GM12864 (cell line): ENCODE measurements around the gene CERS6.

Experiments
- DNase-seq: peaks from one replicate; pipeline ENCODE4 v3.0.0-alpha.2; 2011; ENCODE audit warnings: low read depth
- H3K4me3 ChIP-seq: 2 replicates; pipeline ENCODE4 v1.5.1; 2011; ENCODE audit warnings: mild to moderate bottlenecking, low read depth, low read length, control low read depth
- TF ChIP-seq, protein P1 (sequence below): IDR thresholded peaks from 2 replicates; pipeline ENCODE4 v1.5.1; 2011; ENCODE audit warnings: low read depth, mild to moderate bottlenecking, moderate library complexity, low read length, control low read depth, inconsistent platforms; ENCODE audit errors: missing control alignments

CERS6 gene

DNA sequence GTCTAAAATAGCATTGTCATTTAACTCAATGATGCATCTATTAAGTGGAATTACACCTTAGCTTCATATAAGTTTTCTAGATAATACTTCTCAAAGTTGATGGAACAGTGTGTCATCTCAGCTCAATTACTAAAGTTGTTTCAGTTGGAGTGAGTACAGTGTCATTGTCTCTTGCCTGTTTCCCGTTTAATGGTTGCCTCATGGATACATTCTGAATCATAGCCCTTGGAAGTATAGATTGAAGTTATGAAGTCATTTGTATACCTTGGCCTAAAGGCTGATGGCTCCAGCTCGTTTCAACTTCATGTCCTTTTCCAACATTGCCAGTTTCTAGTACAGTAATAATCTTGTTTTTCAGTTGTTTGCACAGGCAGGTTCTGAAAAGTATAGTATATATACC, 215.9 kb downstream of the CERS6 start:
- H3K4me3 ChIP-seq: no peak overlapping the region
- TF ChIP-seq, protein P1, sequence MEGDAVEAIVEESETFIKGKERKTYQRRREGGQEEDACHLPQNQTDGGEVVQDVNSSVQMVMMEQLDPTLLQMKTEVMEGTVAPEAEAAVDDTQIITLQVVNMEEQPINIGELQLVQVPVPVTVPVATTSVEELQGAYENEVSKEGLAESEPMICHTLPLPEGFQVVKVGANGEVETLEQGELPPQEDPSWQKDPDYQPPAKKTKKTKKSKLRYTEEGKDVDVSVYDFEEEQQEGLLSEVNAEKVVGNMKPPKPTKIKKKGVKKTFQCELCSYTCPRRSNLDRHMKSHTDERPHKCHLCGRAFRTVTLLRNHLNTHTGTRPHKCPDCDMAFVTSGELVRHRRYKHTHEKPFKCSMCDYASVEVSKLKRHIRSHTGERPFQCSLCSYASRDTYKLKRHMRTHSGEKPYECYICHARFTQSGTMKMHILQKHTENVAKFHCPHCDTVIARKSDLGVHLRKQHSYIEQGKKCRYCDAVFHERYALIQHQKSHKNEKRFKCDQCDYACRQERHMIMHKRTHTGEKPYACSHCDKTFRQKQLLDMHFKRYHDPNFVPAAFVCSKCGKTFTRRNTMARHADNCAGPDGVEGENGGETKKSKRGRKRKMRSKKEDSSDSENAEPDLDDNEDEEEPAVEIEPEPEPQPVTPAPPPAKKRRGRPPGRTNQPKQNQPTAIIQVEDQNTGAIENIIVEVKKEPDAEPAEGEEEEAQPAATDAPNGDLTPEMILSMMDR: no peak
- no peak for DNase-seq

DNA sequence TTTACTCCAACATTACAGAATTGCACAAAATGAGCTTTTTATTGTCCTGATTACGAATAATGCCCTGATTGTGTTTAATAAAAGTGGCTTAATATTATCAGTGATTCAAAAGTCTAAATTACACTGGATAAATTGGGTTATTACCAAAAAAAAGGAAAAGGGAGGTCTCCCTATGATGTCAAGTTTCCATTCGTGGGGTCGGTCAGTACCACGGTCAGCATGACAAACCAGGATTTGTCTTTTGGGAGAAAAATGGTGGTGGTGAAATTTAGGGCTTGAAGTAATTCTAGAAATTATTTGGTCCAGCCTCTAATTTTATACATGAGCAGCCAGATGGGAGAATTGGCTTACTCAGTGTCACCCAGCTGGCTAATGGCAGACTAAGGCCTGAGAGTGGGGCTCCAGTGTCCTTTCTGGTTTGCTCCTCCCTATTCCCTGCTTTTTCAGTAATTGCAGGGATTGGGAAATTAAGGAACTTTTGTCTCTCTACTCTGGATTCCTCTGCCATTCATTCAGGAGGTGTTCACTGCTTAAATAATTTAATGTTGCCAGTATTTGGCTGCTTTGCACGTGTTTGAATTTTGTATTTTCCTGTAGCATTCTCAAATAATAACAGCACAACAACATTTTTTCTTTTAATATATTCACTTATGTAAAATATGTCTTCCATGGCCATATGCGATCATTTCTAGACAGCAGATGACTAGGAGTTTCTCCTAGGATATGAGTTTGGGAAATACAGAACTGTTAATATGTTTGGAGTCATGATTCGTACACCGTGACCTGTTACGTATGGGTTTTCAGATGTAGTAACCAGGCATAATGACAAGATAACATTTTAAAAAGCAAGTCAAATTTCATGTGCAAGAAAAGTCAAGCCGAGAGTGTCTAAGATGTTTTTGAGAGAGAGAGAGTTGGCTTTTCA, 217.5 kb downstream of the CERS6 start:
- no peak for DNase-seq
- no peak overlapping the region for H3K4me3 ChIP-seq

DNA sequence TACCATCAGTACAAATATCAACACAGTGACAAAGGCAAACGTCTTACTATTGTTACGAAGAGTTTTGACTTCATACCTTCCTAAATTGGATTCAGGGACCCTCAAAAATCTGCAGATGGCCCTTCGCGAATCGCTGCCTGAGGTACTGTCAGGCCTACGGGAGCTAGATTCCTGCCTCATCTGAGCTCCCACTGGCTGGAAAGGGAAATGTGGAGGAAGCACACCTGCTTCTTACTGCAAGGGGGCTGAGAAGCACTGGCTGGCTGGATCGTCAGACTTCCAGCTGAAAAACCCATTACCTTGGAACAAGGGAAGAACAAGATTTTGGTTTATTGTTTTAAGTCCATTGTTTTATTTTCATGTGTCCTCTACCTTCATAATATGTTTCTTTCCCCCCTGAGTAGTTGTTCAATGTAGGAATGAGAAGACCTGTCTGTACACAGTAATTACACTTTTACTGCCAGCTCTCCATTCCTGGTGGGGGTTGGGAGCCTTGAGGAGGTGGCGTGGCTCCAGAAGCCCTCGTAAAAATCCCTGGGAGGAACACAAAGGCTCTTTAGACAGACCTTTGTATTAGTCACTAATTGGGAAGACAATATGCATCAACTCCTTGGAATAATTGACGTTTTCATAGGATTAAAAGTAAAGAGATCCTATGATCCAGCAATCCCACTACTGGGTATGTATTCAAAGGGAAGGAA, 222.2 kb downstream of the CERS6 start:
- TF ChIP-seq, protein P1: no peak
- DNase-seq: no peak
- H3K4me3 ChIP-seq: no peak overlapping the region

More for the DNA sequence above, 217.5 kb downstream of the CERS6 start:
- TF ChIP-seq, protein P1: no peak

DNA sequence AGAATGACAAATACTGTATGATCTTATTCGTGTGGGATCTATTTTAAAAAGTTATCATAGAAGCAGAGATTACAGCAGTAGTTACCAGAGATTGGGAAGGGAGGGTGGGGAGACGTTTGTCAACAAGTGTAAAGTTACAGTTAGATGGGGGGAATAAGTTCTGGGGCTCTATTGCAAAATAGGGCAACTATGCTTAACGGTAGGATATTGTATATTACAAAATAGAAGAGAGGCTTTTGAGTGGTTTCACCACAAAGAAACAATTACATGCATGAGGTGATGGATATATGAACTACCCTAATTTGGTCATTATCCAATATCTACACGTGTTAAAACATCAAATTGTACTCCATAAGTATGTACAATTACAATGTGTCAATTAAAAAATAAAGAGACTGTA, 223.0 kb downstream of the CERS6 start:
- DNase-seq: no peak
- TF ChIP-seq, protein P1: no peak
- H3K4me3 ChIP-seq: no peak overlapping the region

DNA sequence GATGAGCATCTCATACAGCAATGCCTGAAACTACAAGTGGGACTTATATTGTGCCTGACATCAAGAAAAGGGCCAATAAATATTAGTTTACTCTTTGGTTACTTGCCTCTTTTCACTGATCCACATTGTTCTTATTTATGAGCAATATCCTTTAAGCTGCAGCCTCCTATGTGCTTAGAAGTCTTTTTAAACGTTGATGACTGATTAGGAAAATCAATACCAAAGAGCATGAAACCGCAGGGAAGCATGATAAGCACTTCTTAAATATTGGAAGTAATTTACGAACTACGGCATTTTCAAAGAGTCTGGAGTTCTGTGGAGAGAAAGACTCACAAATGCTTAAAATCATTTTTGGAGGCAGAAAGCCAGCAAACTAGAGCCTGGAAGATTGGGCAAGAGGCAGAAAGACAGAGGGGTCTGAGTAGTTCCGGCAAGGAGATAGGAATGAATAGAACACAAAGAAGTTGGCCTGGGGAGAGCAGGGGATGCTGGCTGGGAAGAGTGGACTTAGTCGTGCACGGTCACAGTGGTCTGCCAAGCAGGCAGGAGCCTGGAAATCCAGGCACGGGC, 223.8 kb downstream of the CERS6 start:
- DNase-seq: no peak
- TF ChIP-seq, protein P1: no peak
- no peak overlapping the region for H3K4me3 ChIP-seq

DNA sequence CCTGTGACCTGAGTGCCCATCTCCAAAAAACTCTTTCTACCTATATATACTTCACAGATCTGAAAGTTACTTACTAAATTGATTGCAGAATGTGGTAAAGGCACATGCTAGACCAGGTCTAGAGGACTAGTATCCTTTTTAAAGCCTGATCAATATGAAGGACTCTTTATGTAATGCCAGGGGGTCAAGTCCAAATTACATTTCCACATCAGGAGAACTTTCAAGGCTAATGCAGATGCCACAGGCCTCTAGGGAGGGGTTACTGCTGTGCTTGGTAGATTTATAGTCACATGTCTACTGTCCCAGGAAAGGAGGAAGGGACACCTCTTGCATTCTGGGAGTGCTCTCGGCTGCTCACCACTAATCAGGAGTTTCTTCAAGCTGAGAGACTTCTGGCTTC, 227.9 kb downstream of the CERS6 start:
- no peak overlapping the region for H3K4me3 ChIP-seq
- no peak for DNase-seq
- TF ChIP-seq, protein P1: no peak
